Diencephalon (tissue), 1 donor: Measurements from ENCODE around the gene FADS1. TPM values are rescaled to one million over a fixed set of nuclear protein-coding genes. Genes with fewer than 3 reads are reported as not detected.

Experiments used
- total RNA-seq: library from RNA; depleted of rRNA; stranded (reverse); fragments of >200 nt; gene quantifications from one replicate; pipeline ENCODE4 v1.2.3, GENCODE V29; 2014

FADS1 gene
- total RNA-seq: 97.8 TPM

DNA sequence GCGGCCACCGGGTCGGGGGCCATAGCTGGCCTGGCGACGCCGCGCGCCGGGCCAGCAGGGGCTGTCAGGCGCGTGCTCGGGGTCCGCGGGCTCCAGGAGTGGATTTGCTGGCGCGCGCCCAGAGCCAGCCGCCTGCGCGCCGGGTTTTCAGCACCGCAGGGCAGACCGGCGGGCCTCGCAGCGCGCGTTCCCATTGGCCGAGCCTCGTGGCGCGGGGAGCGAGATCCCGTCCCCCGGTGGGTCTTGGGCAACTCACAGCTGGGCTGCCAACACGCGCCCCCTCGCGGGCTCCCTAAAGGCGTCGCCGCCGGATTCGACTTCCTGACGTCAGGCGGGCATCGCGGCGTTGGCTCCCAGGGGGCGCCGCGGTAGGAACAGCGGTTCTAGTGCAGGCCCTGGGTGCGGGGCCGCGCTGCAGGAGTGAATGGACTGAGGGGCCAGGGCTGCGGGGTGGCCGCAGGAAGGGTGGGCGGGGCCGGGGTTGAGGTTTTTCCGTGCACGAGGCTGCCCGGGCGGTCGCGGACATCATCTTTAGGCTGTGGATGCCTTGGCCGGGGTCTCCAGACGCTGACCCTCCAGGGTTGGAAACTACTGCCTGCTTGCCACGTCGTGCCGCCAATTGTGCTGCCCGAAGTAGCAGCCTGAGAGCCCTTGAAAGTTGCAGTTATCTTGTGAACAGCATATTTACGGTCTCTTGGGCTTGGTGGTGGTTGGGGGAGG lies at the start of gene FADS1:
Gene FADS1 (minus strand): TSS at position 268 of the 720 bp plus-strand sequence. CDS start 74 bp downstream, at position 194.

DNA sequence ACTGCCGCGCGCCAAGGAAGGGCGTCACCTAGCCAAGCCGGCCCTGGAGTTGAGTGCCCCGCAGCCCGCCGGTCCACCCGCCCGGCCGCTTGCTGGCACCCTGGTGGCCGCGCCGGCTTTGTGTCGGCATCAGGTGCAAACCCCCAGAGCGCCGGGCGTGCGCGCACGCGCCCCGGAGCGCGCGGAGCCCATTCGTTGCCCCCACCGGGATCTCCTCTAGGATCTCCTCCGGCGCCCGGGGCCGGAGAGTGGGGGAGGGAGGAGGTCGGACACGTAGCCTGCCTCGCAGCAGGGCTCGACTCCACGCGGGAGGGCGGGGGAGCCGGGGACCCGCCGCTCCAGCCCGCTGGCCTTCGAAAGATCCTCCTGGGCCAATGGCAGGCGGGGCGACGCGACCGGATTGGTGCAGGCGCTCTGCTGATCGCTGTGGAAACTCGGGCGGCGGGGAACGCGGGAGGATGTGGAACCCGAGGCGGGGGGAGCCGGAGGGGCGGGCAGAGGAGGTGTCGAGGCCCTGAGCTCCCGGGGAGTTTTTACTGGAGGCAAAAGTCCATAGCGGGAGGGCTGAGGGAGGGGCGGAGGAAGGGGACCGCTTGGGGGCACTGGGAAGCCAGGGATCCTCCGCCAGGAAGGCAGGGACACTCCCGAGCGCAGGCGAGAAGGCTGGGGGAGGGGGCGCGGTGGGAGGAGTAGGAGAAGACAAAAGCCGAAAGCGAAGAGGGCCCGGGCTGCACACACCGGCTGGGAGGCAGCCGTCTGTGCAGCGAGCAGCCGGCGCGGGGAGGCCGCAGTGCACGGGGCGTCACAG lies 11.0 kb upstream of the FADS1 start, which contains the start of gene FADS2:
Gene FADS2 (plus strand): TSS at position 730 of the 808 bp plus-strand sequence. CDS start 91 bp downstream, outside the sequence.

GRCh38 chr11:61792310-61793082 lies 24.3 kb downstream of the FADS1 start, which contains the start of the genes FEN1 and TMEM258:
Gene FEN1, plus strand, starts transcription at chr11:61792911. Its CDS starts 2,451 bp downstream, at chr11:61795362.
Gene TMEM258, minus strand, starts transcription at chr11:61792599. Its CDS starts 41 bp downstream, at chr11:61792558.

GRCh38 chr11:61752117-61752924 lies 64.5 kb downstream of the FADS1 start, which contains the start of gene MYRF:
Gene MYRF, plus strand, starts transcription at chr11:61752636. Its CDS starts 109 bp downstream, at chr11:61752745.

Other genes with a start within 250 kb of the FADS1 start
- 71.5 TPM for gene SYT7, start 235.9 kb downstream of the FADS1 start, total RNA-seq
- 11.3 TPM for gene DAGLA, start 136.6 kb downstream of the FADS1 start, total RNA-seq
- gene MYRF, start 64.4 kb downstream of the FADS1 start, total RNA-seq: 2.8 TPM
- gene TMEM258, start 24.4 kb downstream of the FADS1 start, total RNA-seq: 89.0 TPM
- 20.5 TPM for gene FEN1, start 24.1 kb downstream of the FADS1 start, total RNA-seq
- gene FADS2, start 11.3 kb upstream of the FADS1 start, total RNA-seq: 178 TPM
- gene FADS3, start 74.5 kb upstream of the FADS1 start, total RNA-seq: 45.7 TPM
- gene RAB3IL1, start 100.6 kb upstream of the FADS1 start, total RNA-seq: 4.4 TPM
- gene BEST1, start 133.3 kb upstream of the FADS1 start, total RNA-seq: 1.6 TPM
- gene FTH1, start 150.6 kb upstream of the FADS1 start, total RNA-seq: 513 TPM